NB4 (cell line): ENCODE measurements around the gene RDX.

Source experiments
- POLR2A ChIP-seq: IDR thresholded peaks from 2 replicates; pipeline ENCODE4 v1.6.1; 2011; ENCODE audit warnings: mild to moderate bottlenecking; ENCODE audit not compliant: insufficient read length; ENCODE audit errors: extremely low read depth
- TF ChIP-seq, protein P1 (sequence below): IDR thresholded peaks from one replicate; pipeline ENCODE4 v1.5.1; 2012; ENCODE audit warnings: low read depth, low read length
- TF ChIP-seq, protein P2 (sequence below): IDR thresholded peaks from 2 replicates; pipeline ENCODE4 v1.6.1; 2011; ENCODE audit warnings: low read depth, low read length

DNA sequence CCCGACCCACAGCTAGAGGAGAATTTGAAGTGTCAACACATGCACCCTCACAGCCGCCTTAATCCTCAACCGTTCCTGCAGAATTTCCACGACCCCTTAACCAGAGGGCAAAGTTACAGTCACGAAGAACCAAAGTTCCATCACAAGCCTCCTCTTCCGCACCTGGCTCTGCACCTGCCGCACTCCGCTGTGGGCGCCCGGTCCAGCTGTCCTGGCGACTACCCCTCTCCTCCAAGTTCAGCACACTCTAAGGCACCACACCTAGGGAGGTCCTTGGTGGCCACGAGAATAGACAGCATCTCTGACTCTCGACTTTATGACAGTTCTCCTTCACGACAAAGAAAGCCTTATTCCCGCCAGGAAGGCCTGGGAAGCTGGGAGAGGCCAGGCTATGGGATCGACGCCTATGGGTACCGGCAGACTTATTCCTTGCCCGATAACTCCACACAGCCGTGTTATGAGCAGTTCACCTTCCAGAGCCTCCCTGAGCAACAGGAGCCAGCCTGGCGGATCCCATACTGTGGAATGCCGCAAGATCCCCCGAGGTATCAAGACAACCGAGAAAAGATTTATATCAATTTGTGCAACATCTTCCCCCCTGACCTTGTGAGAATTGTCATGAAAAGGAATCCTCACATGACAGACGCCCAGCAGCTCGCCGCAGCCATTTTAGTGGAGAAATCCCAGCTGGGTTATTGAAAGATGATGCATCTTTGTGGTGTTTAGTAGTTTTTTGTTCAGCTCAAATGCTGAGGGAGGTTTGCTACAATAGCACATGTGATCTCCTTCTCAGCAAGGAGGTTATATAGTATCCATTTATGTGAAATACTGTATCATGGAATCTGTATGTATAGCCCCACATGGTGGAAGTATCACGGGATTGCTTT lies 131.1 kb downstream of the RDX start:
- no peak for TF ChIP-seq POLR2A
- TF ChIP-seq, protein P1, sequence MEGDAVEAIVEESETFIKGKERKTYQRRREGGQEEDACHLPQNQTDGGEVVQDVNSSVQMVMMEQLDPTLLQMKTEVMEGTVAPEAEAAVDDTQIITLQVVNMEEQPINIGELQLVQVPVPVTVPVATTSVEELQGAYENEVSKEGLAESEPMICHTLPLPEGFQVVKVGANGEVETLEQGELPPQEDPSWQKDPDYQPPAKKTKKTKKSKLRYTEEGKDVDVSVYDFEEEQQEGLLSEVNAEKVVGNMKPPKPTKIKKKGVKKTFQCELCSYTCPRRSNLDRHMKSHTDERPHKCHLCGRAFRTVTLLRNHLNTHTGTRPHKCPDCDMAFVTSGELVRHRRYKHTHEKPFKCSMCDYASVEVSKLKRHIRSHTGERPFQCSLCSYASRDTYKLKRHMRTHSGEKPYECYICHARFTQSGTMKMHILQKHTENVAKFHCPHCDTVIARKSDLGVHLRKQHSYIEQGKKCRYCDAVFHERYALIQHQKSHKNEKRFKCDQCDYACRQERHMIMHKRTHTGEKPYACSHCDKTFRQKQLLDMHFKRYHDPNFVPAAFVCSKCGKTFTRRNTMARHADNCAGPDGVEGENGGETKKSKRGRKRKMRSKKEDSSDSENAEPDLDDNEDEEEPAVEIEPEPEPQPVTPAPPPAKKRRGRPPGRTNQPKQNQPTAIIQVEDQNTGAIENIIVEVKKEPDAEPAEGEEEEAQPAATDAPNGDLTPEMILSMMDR: no peak
- TF ChIP-seq, protein P2, sequence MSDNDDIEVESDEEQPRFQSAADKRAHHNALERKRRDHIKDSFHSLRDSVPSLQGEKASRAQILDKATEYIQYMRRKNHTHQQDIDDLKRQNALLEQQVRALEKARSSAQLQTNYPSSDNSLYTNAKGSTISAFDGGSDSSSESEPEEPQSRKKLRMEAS: no peak
